NCI-H2196 treated with DMSO at 0.1 percent for 48 hours (cell line): Measurements from ENCODE around the gene SUPT5H.
A peak's percentile ranks its signal among the peaks of the same experiment; 100 is the strongest.

ENCODE experiments used
- DNase-seq: peaks from one replicate; lab custom pipeline; 2025; ENCODE audit not compliant: unreplicated experiment; lab: John Stamatoyannopoulos, UW

SUPT5H gene

DNA sequence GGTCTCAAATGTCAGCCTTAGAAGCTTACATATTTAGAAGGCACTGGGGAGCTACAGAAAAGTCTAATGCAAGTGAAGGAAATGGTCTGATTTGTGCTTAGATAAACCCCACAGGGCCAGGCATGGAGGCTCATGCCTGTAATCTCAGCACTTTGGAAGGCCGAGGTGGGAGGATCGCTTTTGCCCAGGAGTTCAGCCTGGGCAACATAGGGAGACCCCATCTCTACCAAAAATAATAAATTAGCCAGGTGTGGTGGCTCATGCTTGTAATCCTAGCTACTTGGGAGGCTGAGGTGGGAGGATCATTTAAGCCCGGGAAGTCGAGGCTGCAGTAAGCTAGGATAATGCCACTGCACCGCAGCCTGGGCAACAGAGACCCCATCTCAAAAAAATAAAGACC is 50.7 kb downstream of the SUPT5H start:
- DNase-seq, result no peak

DNA sequence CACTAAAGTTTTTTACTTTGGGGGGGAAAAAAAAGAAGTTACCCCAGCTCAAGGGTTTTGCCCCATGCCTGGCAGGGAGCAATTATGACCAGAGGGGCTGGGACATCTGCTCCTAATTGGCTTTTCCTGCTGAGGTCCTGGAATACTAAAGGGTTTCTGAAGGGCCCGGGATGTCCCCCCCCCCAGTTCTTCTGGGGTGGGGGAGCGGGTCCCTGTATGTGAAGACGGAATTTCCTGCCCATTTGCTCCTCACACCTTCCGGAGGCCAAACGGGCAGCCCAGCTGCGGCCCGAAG is 52.3 kb downstream of the SUPT5H start:
- no peak for DNase-seq

DNA sequence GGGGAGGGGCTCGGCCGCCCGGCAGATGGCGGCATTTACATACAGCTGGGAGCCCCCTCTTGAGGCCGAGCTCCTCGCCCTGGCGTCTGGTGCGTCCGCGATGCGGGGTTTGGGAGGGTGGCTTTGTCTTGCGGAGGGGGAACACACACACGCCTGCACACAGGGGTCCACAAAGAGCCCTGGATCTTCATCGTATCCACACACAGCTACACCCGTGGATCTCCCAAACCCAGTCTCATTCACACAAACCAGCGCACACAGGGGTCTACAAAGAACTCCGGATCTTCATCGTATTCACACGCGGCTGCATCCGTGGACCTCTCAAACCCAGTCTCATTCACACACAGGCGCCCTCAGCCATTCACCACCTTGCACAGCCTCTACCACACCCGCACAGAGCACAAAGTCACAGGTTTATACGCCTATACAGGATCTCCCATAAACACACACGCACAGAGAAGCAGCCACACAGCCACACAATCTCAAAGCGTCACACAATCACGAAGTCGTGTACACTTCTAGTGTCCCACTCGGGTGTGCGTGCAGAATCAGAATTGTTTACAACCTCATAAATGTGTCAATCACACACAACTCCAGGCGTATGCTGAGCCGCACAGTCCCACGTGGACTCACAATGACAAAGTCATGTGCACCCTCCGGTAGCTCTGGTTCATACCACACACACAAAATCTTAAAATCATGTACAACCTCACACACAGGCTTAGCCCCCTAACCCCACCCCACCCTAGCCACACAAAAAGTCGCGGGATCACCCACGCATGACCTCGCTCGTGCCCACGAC is 52.8 kb downstream of the SUPT5H start:
- peak; percentile 86 for DNase-seq

DNA sequence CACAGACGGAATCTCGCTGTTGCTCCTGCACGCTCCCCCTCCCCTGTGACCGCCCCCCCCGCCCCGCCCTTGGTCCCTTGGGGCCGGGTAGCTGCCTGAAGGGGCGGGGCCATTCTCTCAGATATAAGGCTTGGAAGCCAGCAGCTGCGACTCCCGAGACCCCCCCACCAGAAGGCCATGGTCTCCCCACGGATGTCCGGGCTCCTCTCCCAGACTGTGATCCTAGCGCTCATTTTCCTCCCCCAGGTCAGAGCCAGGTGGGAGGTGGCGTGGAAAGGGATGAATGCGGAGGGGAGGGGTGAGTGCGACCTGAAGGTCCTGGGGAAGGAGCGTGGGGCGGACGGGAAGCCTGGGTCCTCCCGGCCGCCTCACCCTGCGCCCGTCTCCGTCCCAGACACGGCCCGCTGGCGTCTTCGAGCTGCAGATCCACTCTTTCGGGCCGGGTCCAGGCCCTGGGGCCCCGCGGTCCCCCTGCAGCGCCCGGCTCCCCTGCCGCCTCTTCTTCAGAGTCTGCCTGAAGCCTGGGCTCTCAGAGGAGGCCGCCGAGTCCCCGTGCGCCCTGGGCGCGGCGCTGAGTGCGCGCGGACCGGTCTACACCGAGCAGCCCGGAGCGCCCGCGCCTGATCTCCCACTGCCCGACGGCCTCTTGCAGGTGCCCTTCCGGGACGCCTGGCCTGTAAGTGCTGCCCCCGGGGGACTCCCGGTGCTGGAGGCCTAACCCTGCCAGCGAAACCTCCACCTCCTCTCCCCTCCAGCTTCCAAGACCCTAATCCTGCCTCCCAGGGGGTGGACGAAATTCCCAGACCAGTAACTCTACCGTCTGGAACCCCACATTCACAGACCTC is 53.6 kb downstream of the SUPT5H start, which contains the start of gene DLL3:
Gene DLL3 (plus strand): TSS at position 150 of the 845 bp plus-strand sequence. CDS start 28 bp downstream, at position 178.
- DNase-seq, result peak; percentile 48

DNA sequence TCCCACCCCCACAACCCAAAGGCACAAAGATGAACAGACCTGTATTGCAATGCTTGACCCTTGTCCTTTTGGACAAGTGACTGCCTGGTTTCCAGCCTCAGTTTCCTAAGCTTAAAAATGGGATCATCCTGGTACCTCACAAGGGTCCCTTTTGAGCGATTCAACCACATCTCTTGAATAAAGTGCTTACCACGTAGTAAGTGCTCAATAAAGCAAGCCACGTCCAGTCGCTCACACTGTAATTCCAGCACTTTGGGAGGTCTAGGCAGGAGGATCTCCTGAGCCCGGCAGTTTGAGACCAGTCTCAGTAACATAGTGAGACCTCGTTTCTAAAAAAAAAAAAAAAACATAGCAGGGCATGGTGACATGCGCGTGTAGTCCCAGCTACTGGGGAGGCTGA is 54.5 kb downstream of the SUPT5H start:
- DNase-seq, result no peak

DNA sequence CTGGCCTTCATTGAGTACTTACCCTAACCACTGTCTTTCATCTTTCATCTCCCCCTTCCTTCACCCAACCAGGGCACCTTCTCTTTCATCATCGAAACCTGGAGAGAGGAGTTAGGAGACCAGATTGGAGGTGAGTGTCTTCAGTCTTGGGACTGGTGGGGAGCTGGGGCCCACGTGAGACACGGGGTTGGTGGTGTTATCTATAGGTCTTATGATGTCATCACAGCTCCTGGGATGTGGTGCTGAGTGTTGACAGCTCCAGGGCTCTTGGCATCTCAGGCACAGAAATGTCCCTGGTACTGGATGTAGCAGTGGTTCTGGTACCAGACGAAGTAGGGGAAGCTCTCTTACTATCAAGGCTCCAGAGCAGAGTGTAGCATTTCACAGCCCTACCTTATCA is 55.2 kb downstream of the SUPT5H start:
- DNase-seq, result no peak

DNA sequence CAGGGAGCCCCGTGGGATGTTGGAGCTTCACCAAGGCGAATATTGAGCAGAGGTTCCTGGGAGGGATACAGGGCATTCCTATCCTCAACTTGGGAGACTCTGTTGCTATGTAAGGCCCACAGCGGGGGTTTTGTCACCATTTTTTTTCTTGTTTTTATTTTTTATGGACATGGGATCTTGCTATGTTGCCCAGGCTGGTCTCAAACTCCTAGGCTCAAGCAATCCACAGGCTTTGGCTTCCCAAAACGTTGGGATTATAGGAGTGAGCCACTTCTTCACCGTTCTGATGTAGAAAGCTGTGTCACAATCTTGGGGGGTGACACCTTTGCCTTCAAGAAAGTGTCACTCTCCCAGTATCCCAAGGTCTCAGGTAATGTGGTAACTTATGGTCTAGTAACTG is 56.0 kb downstream of the SUPT5H start:
- no peak for DNase-seq

DNA sequence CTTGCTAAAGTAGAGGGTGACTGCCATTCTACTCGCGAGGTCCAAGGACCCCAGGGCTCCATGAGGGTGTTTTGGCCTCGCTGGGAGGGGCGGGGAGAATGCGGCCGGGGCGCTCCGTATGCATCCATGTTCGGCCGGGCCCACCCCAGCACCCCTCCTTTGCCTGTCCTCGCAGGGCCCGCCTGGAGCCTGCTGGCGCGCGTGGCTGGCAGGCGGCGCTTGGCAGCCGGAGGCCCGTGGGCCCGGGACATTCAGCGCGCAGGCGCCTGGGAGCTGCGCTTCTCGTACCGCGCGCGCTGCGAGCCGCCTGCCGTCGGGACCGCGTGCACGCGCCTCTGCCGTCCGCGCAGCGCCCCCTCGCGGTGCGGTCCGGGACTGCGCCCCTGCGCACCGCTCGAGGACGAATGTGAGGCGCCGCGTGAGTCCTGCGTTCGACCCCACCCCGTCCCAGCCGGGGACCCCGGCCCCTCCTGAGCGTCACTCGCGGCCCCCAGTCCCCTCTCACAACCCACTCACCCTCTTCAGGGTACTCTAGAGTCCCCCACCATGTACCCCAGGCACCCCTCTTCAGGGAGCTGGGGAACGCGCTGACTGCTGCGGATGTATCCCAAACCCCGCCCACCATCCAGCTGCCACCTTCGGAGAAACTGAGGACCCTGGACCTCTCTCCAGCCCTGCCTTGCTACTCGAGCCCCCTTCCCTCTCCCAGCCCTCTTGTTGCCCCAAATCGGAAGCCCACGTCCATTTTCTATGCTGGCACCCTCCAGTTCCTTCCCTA is 57.4 kb downstream of the SUPT5H start:
- no peak for DNase-seq

DNA sequence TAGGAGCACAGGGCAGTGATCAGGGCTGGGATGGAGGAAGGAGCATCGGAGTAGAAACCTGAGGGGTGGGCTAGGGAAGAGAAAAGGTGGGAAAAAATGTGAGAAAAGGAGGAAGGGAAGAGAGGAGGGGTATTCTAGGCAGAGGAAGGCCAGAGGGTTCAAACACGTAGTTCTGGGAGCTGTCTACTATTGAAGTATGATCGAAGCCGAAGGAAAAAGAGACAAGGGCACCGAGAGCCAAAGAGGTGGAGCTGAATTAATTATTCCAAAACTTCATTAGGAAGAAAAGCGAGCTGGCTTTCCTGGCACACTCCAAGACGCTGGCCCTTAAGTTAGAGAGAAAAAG is 61.2 kb downstream of the SUPT5H start:
- no peak for DNase-seq

DNA sequence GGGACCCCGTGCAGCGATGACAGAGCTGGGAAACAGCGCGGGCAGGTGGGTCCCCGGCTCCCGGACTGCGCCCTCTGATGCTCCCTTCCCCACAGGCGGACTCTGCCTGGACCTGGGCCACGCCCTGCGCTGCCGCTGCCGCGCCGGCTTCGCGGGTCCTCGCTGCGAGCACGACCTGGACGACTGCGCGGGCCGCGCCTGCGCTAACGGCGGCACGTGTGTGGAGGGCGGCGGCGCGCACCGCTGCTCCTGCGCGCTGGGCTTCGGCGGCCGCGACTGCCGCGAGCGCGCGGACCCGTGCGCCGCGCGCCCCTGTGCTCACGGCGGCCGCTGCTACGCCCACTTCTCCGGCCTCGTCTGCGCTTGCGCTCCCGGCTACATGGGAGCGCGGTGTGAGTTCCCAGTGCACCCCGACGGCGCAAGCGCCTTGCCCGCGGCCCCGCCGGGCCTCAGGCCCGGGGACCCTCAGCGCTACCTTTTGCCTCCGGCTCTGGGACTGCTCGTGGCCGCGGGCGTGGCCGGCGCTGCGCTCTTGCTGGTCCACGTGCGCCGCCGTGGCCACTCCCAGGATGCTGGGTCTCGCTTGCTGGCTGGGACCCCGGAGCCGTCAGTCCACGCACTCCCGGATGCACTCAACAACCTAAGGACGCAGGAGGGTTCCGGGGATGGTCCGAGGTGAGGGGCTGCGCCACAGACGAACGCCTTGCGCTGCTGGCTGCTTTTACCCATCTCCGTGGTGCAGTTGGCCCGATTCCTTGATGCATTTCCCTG is 61.7 kb downstream of the SUPT5H start:
- peak; percentile 87 for DNase-seq

DNA sequence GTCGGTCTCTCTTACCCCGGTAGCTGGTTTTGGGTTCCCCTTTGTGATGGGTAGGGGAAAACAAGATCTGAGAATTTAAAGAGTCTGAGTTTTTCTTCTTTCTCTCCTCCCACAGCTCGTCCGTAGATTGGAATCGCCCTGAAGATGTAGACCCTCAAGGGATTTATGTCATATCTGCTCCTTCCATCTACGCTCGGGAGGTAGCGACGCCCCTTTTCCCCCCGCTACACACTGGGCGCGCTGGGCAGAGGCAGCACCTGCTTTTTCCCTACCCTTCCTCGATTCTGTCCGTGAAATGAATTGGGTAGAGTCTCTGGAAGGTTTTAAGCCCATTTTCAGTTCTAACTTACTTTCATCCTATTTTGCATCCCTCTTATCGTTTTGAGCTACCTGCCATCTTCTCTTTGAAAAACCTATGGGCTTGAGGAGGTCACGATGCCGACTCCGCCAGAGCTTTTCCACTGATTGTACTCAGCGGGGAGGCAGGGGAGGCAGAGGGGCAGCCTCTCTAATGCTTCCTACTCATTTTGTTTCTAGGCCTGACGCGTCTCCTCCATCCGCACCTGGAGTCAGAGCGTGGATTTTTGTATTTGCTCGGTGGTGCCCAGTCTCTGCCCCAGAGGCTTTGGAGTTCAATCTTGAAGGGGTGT is 62.5 kb downstream of the SUPT5H start:
- no peak for DNase-seq

DNA sequence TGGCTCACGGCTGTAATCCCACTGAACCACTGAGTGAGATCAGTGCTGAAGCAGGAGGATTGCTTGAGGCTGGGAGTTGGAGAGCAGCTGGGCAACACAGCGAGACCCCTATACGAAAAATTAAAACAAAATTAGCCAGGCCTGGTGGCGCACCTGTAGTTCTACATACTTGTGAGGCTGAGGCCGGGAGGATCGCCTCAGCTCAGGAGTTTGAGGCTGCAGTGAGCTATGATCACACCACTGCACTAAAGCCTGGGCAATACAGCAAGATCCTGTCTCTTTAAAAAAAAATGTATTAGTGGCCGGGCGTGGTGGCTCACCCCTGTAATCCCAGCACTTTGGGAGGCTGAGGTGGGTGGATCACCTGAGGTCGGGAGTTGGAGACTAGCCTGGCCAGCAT is 63.2 kb downstream of the SUPT5H start:
- no peak for DNase-seq

DNA sequence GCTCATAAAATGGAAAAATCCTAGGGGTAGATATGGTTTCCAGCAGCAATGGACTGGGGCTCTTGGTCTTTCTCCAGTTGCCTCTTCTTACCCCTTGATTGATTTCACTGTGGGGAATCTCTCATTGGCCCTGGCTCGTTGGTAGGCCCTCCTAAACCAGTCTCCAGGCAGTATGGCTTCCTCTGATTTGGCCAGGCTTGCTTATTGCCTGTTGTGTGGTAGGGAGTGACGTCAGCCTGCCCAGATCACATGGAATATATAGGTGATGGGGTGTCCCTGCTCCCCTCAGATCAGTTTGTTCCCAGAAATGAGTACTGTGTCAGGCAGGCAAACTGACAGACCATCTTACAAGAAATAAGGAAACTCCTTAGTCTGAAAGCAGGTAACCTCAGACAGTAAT is 63.9 kb downstream of the SUPT5H start:
- DNase-seq, result no peak

DNA sequence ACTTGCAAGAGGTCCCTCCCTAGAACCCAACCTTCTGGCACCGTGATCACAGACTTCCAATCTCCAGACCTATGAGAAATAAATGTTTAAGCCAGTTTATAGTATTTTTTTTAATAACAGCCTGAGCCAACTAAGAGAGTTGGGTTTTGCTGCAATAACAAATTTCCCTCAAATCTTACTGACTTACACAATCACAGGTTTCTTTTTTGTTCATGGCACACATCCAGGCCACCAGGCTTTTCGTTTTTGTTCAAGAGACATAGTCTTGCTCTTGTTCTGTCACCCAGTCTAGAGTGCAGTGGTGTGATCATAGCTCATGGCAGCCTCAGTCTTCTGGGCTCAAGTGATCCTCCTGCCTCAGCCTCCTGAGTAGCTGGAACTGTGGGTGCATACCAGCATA is 67.6 kb downstream of the SUPT5H start:
- DNase-seq, result no peak

DNA sequence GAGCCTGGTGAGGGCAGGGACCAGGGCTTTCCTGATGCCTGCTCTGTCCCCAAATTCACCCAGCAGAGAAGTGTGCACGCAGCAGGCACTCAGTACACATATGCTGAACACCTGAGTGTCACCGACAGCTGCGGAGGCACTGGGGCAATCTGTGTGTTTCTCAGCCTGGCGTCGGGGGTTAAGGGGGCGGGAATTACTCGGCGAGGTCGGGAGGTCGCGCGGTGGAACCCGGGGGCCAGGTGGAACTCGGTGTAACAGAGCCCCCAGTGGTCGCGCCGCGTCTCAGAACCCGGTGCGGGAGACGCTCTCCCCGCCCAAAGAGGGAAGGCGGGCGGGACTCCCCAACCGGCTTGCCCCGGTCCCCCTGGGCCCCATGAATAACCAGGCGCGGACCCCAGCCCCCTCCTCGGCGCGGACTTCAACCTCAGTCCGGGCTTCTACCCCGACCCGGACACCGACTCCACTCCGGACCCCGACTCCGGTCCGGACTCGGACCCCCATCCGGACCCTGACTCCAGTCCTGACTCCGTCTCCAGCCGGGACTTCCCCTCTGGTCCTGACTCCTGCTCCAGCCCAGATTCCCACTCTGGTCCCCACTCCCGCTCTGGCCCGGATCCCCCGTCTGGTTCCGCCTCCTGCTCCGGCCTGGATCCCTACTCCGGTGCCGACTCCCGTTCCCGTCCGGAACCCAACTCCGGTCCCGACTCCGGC is 69.6 kb downstream of the SUPT5H start, which contains the start of gene SELENOV:
Gene SELENOV (plus strand): TSS at position 300 of the 711 bp plus-strand sequence. CDS start 74 bp downstream, at position 374.
- DNase-seq, result no peak

DNA sequence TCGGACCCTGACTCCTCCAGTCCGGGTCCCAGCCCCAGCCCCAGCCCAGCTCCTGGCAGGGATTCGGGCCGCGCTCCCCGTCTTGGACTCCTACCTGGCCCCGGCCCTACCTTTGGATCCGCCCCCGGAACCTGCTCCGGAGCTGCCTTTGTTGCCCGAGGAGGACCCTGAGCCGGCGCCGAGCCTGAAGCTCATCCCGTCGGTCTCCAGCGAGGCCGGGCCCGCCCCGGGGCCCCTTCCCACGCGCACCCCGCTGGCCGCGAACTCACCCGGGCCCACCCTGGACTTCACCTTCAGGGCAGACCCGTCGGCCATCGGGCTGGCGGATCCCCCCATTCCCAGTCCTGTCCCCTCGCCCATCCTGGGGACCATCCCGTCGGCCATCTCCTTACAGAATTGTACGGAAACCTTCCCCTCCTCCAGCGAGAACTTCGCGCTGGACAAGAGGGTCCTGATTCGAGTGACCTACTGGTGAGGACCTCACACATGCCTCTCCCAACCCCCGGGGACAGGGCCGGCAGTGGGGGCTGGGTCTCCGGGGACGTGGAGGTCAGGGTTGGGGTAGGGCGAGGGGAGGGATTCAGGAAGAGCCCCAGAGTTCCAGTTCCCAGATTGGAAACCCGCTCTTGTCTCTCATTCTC is 70.3 kb downstream of the SUPT5H start:
- DNase-seq, result no peak

DNA sequence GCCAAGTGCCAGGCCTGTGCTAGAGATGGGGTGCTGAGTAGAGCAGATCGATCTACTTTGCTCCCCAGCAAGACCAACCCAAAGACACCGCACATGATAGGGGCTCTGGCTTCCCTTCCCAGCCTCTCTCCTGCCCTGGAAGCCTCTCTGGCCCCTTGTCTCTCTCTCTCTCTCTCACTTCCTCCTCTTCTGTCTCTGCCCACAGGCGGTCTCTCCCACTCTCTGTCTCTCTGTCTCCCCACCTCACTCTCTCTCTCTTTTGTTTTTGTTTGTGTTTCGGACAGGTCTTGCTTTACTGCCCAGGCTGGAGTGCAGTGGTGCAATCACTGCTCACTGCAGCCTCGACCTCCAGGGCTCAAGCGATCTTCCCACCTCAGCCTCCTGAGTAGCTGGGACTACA is 70.9 kb downstream of the SUPT5H start:
- no peak for DNase-seq

DNA sequence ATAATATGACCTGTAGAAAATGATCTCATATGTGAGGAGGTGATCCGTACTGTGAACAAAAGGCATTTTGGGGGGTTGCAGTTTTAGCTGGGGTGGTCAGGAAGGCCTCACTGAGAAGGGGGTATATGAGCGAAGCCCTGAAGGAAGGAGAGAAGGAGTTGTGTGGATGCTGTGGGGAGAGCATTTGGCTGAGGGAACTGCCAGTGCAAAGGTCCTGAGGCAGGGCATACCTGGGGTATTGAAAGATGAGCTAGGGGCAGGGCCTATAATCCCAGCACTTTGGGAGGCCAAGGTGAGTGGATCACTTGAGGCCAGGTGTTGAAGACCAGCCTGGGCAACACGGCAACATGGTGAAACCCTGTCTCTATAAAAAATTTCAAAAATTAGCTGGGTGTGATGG is 72.0 kb downstream of the SUPT5H start:
- DNase-seq, result no peak

DNA sequence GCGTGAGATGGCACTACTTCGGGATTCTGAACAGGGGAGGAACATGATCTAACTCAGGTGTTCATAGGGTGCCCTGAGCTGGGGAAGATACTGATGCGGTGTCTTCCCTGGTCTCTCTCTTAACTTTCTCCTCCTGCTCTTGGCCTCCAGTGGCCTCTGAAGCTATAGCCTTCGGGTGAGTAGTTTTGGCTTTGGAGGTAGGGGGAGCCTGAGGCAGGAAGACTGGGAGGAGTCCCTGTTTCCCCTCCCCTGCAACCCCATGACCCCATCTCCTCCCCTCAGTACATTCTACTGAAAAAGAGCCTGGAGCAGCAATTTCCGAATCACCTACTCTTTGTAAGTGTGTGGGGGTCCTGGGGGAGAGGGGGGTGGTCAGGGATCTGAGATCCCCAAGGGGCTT is 73.1 kb downstream of the SUPT5H start:
- no peak for DNase-seq
